NCI-H2081 (cell line): ENCODE data around the gene LCA5L.
A peak's percentile ranks its signal among the peaks of the same experiment; 100 is the strongest.
"Not testable (repeated sequence)": the region's sequence is repeated elsewhere in the genome, so short reads cannot be mapped to it uniquely, and the experiment has no call there.

Experiments
- DNase-seq, 2 experiments: peaks; one replicate each; lab custom pipeline; 2025; lab: John Stamatoyannopoulos, UW

The LCA5L gene

GRCh38 chr21:39387461-39388037, 58.0 kb downstream of the LCA5L start:
- peak; percentile 88 to 89 for DNase-seq

- DNase-seq = no peak
These were observed 58.7 kb downstream of the LCA5L start for GRCh38 chr21:39386899-39387298.

- DNase-seq = no peak
These were observed 59.4 kb downstream of the LCA5L start for GRCh38 chr21:39386194-39386593.

- DNase-seq = no peak
These were observed 60.1 kb downstream of the LCA5L start for GRCh38 chr21:39385299-39386145.

GRCh38 chr21:39384674-39385298, 60.8 kb downstream of the LCA5L start:
- DNase-seq = no peak

GRCh38 chr21:39382096-39382495, 63.5 kb downstream of the LCA5L start:
- DNase-seq = not testable (repeated sequence)

- DNase-seq = no peak
These were observed 64.6 kb downstream of the LCA5L start for GRCh38 chr21:39381009-39381408.

GRCh38 chr21:39379986-39380891, 65.3 kb downstream of the LCA5L start:
- DNase-seq = peak; percentile 84 to 87

- no peak for DNase-seq
These were observed 68.0 kb downstream of the LCA5L start for GRCh38 chr21:39377444-39378050.

- DNase-seq = no peak
These were observed 70.1 kb downstream of the LCA5L start for GRCh38 chr21:39375446-39375845.

- no peak for DNase-seq
These were observed 71.5 kb downstream of the LCA5L start for GRCh38 chr21:39374046-39374445.

- no peak for DNase-seq
These were observed 71.9 kb downstream of the LCA5L start for GRCh38 chr21:39373634-39374033.

- DNase-seq = not testable (repeated sequence)
These were observed 75.7 kb downstream of the LCA5L start for GRCh38 chr21:39369896-39370288.

- DNase-seq = no peak
These were observed 77.8 kb downstream of the LCA5L start for GRCh38 chr21:39367783-39368182.

GRCh38 chr21:39366563-39366962, 79.0 kb downstream of the LCA5L start:
- DNase-seq = no peak

GRCh38 chr21:39364949-39365348, 80.6 kb downstream of the LCA5L start:
- DNase-seq = no peak

GRCh38 chr21:39363607-39364555, 81.7 kb downstream of the LCA5L start:
- DNase-seq = no peak

GRCh38 chr21:39362733-39363132, 82.8 kb downstream of the LCA5L start:
- DNase-seq = no peak

- DNase-seq = no peak
These were observed 86.2 kb downstream of the LCA5L start for GRCh38 chr21:39359382-39359781.
